Measurements from ENCODE around the gene ANKRD29. TPM values are rescaled to one million over a fixed set of nuclear protein-coding genes. Genes with fewer than 3 reads are reported as not detected.
A peak's percentile ranks its signal among the peaks of the same experiment; 100 is the strongest.

Gene ANKRD29
- total RNA-seq, 1 donor from 2014 or later: 56.5 TPM

GRCh38 chr18:23664674-23665073 lies 2.0 kb upstream of the ANKRD29 start:
- DNase-seq (no peak), ATAC-seq (no peak)
- H3K9me3 ChIP-seq: no peaks in the 10 kb centered on the region
- H3K27me3 ChIP-seq (ENCODE audit: low read depth): peaks cover 20% of the 10 kb centered on the region
- intact Hi-C loops (cut with DNase I): no loop called here
- H3K4me1 ChIP-seq: peaks cover 12% of the 10 kb centered on the region
- no peak for TF ChIP-seq CTCF (IDR thresholded peaks at IDR 0.05)
- no peaks in the 10 kb centered on the region for H3K36me3 ChIP-seq
- no peak overlapping the region for H3K27ac ChIP-seq
- H3K4me3 ChIP-seq: no peak overlapping the region

GRCh38 chr18:23661735-23662308 lies 889 bp downstream of the ANKRD29 start:
- TF ChIP-seq CTCF (IDR thresholded peaks at IDR 0.05): no peak
- Histone ChIP-seq H3K27ac (peak overlapping the region; percentile 76), H3K27me3 (ENCODE audit: low read depth) (peaks cover 20% of the 10 kb centered on the region), H3K4me1 (peaks cover 12% of the 10 kb centered on the region), H3K4me3 (peak overlapping the region; percentile 65), H3K36me3 (no peaks in the 10 kb centered on the region), H3K9me3 (no peaks in the 10 kb centered on the region)
- peak in 1 of 2 donors; percentile 33 for ATAC-seq
- no peak for DNase-seq
- intact Hi-C loops (cut with DNase I): no loop called here

- TF ChIP-seq CTCF (IDR thresholded peaks at IDR 0.05): no peak
- Histone ChIP-seq H3K27ac (no peak overlapping the region), H3K9me3 (no peaks in the 10 kb centered on the region), H3K27me3 (ENCODE audit: low read depth) (peaks cover 20% of the 10 kb centered on the region), H3K4me3 (no peak overlapping the region), H3K4me1 (peaks cover 9% of the 10 kb centered on the region), H3K36me3 (no peaks in the 10 kb centered on the region)
- DNase-seq (no peak), ATAC-seq (no peak)
- intact Hi-C loops (cut with DNase I): no loop called here
These were observed 4.4 kb downstream of the ANKRD29 start for GRCh38 chr18:23658285-23658684.

- Histone ChIP-seq H3K27ac (peak overlapping the region; percentile 66), H3K36me3 (no peaks in the 10 kb centered on the region), H3K4me1 (peaks cover 22% of the 10 kb centered on the region), H3K4me3 (no peak overlapping the region), H3K9me3 (no peaks in the 10 kb centered on the region), H3K27me3 (ENCODE audit: low read depth) (no peaks in the 10 kb centered on the region)
- ATAC-seq (no peak), DNase-seq (no peak)
- intact Hi-C loops (cut with DNase I): no loop called here
- TF ChIP-seq CTCF (IDR thresholded peaks at IDR 0.05): no peak
These were observed 10.5 kb downstream of the ANKRD29 start for GRCh38 chr18:23652232-23652631.

GRCh38 chr18:23650968-23651927 lies 11.5 kb downstream of the ANKRD29 start:
- Histone ChIP-seq H3K36me3 (no peaks in the 10 kb centered on the region), H3K27ac (peak overlapping the region; percentile 66), H3K4me1 (peaks cover 22% of the 10 kb centered on the region), H3K4me3 (no peak overlapping the region), H3K27me3 (ENCODE audit: low read depth) (no peaks in the 10 kb centered on the region), H3K9me3 (no peaks in the 10 kb centered on the region)
- ATAC-seq (peak; percentile 90 to 95), DNase-seq (no peak)
- intact Hi-C loops (cut with DNase I): no loop called here
- TF ChIP-seq CTCF (IDR thresholded peaks at IDR 0.05): no peak
